CD4-positive, alpha-beta T cell treated with Interleukin-4 for 4 hours (primary cell): ENCODE data around the gene ARPC4.
"Not testable (repeated sequence)": the region's sequence is repeated elsewhere in the genome, so short reads cannot be mapped to it uniquely, and the experiment has no call there.

Experiments
- DNase-seq: peaks from one replicate; pipeline ENCODE4 v3.0.0-alpha.2; 2020

Gene ARPC4

DNA sequence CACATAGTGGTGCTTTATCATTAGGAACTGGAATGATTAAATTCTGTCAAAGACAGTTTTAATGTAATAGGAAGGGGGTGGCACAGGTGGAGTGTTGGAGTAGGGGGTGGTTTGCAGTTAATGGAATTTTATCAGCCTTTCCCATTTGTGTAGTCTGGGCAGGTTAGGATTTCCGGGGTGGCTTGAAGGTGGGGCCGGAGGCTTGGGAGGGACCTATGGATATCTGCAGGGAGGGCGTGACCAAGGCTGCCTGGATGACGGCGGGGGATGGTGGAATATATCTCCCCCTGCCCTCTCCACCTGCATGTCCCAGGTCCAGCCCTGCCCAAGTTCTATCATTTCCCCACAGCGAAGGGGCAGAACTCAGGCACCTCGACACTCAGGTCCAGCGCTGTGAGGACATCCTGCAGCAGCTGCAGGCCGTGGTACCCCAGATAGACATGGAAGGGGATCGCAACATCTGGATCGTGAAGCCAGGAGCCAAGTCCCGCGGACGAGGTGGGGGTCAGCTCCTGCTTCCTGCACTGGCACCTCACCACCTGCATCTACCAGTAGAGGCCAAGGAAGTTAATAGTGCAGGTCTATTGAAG, 32.7 kb downstream of the ARPC4 start:
- DNase-seq = no peak

DNA sequence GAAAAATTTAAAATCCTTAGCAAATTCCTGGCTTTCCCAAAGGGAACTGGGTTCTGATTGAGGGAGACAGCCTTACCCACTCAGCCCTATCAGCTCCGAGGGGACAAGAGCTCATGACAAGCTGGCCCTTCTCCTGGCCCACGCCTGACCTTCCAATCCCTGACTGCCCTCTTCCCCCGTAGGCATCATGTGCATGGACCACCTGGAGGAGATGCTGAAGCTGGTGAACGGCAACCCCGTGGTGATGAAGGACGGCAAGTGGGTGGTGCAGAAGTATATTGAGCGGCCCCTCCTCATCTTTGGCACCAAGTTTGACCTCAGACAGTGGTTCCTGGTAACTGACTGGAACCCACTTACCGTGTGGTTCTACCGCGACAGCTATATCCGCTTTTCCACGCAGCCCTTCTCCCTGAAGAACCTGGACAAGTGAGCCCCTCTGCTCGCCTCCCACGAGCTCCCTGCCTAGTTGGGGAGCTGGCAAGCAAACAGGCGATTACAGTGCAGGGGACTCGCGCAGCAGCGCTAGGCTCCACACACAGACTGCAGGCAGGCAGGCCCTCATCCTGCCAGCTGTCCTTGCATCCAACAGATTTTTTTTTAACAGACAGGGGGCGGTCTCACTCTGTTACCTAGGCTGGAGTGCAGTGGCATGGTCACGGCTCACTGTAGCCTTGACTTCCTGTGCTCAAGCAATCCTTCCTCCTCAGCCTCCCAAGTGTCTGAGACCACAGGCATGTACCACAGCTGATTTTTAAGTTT, 34.1 kb downstream of the ARPC4 start:
- DNase-seq = no peak

GRCh38 chr3:9828801-9829755, 36.2 kb downstream of the ARPC4 start:
- DNase-seq = no peak

- no peak for DNase-seq
Observed at GRCh38 chr3:9831253-9831652, 38.4 kb downstream of the ARPC4 start.

DNA sequence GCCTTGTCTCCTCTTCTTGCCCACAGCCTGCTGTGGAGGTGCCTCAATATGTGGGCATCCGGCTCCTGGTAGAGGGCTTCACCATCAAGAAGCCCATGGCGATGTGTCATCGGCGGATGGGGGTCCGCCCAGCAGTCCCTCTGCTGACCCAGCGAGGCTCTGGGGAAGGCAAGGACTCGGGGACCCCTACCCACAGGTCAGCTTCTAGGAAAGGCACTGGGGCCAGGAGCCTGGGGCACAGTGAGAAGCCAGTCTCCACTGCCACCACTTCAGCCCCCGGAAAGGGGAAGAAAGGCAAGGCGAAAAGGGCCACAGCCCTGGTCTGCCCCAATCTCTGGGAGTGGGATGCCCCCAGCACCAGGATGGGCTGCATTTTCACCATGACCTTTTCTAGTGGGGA, 40.2 kb downstream of the ARPC4 start:
- no peak for DNase-seq

DNA sequence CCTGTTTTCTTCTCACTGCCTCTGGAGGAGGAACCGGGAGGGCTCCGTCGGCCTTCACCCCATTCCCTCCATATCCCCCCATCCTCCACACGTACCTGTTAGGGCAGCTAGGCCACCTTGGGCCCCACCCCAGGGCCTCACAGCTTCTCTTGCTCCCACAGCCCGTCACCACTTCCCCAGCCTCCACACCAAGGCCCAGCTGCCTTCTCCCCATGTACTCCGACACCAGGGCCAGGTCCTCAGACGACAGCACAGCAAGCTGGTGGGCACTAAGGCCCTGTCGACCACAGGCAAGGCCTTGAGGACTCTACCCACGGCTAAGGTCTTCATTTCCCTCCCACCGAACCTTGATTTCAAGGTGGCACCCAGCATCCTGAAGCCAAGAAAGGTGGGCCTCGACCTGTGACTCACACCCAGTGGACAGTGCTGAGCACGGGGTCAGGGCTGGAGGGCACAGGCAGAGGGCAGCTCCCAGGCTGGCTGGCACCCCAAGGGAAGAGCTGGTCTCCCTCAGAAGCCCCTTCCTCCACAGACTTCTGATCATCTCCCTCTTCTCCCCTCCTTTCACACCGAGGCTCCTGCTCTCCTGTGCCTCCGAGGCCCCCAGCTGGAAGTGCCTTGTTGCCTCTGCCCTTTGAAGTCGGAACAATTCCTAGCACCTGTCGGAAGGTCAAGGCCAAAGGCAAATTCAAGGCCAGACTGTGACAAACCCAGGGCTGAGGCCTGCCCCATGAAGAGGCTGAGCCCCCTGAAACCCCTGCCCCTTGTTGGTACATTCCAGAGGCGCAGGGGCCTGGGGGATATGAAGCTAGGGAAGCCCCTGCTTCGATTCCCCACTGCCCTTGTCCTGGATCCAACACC, 41.9 kb downstream of the ARPC4 start:
- no peak for DNase-seq

DNA sequence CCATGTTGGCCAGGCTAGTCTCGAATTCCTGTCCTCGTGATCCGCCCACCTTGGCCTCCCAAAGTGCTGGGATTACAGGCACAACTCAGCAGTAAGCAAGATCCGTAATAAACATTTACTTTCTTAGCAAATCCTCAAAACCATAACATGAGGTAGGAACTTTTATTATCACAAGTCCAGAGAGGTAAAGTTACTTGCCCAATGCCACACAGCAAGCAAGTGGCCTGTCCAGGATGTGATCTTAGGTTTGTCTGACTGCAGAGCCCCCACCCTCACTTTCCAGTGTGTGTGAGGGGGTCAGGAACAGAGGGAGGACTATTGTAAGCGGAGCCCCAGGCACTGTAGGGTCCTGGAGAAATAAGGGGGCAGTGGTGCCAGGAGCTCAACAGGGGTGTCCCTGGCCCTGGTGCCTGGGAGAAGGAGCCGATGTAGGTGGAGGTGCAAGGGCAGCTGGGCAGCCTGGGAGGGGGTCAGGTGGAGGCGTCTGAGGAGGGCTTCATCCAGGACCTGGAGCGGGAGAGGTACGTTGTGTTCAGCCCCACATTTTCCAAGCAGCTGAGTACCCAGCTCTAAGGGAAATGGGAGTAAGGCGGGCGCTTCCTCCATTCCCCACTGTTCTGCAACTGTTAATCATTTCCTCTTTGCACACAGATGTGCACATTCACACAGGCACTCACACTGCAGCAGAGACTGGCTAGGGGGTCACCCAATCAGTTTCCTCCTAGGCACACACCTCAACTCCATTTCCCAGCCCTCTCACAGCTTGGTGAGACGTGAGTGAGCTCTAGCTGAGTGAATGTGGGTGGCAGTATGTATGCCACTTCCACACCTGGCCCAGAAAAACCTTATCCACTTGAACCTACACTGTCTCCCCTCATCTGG, 45.1 kb downstream of the ARPC4 start:
- no peak for DNase-seq

DNA sequence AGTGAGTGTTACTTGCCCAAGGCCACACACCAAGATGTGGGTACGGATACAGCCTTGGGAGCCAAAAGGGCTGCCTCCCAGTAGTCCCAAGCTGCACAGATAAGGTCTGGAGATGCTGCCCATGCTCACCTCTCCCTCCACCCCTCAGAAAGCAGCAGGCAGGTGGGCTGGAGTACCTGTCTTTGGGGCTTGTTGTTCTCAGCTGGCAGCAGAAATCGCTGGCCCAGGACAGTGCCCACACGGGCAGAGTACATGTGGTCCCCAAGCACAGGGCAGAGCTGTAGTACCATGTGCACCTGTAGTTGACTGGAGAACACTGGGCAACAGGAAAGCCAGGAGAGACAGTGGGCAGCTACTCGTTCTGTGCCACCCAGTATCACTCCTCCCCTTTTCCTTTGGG, 46.0 kb downstream of the ARPC4 start:
- DNase-seq = no peak

DNA sequence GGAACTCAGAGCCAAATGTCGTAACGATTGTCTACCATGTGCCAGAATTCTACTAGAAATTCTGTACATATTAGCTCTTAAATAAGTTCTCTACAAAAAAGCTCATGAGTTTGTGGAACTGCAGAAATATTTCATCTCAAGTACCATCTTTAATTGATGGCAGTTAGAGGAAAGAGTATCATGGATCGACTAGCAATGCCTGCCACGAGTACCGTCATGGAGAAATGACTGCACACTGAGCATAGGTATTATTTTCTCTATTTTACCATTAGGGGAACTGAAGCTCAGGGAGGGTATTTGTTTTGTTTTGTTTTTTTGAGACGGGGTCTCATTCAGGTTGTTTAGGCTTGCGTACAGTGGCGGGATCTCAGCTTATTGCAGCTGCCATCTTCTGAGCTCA, 48.1 kb downstream of the ARPC4 start:
- no peak for DNase-seq

DNA sequence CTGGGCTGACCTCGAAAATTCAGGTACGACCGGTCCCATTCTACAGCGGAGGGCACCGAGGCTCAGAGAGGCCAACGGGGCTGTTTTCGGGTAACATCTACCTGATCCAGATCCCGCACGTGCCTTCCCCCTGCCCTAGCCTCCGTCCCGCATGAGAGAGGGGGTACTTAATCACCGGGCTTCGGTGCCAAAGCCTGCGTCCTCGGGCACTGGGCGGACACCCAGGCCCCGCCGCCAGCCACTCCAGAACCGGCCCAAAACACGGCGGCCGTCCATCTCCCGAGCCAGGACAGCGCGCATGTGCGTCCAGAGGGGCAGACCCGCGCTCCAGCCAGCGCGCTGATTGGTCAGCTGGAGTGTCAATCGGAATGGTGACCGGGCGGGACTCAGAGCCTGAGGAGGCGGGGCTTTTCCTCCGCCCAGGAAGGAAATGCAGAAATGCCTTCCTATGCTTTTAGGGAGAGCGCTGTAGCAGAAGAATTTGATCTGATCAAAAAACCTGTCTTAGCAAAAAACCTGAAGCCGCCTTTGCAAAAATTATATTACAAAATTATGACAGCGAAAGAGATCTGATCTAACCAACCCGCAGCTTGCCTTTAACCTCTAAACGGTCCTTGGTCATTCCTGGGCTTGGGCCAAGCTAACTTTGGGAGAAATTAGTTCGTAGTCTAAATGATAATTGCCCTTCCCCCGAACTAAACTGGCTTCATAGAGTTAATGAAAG, 51.0 kb downstream of the ARPC4 start, which contains the start of gene RPUSD3:
Gene RPUSD3 (minus strand): TSS at position 294 of the 724 bp plus-strand sequence. CDS start 18 bp downstream, at position 276.
- DNase-seq = peak; percentile 94

GRCh38 chr3:9846231-9846630, 53.3 kb downstream of the ARPC4 start:
- no peak for DNase-seq

GRCh38 chr3:9846931-9847488, 54.1 kb downstream of the ARPC4 start:
- DNase-seq = no peak

DNA sequence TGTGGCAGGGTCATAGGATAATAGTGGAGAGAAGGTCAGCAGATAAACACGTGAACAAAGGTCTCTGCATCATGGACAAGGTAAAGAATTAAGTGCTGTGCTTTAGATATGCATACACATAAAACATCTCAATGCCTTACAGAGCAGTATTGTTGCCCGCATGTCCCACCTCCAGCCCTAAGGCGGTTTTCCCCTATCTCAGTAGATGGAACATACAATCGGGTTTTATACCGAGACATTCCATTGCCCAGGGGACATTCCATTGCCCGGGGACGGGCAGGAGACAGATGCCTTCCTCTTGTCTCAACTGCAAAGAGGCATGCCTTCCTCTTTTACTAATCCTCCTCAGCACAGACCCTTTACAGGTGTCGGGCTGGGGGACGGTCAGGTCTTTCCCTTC, 55.0 kb downstream of the ARPC4 start:
- not testable (repeated sequence) for DNase-seq

DNA sequence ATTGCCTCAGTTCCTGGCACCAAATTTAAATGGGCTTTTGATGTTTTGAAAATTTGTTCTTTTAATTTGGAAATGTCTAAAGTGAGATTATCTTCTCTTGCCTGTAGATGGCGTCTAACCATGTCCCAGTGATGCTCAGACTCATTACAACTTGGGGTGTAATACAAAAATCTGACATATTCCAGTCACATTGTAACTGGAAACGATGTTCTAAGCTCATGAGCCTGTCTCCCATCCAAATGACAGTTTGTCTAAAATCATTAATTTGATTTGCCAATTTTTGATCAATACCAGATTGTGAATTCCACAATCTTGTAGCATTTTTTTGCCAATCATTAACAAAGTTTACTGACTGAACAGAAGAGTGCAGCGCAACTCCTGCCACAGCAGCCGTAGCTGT, 56.0 kb downstream of the ARPC4 start:
- peak; percentile 65 for DNase-seq

GRCh38 chr3:9851383-9851782, 58.5 kb downstream of the ARPC4 start:
- not testable (repeated sequence) for DNase-seq

DNA sequence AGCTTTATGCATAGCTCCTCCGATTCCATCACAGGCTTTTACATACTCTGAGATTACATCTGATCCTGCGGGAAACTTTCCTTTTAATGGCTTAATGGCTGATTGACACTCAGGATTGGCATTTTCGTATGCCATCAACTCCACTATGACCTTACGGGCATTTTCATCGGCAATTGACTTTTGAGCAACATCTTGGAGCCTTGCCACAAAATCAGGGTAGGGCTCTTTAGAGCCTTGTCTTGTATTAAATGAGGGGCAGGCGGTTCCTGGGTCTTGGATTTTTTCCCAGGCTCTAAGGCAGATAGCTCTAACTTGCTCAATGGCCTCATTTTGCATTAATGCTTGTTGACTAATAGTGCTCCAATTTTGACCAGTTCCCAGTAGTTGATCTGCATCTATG, 59.0 kb downstream of the ARPC4 start:
- DNase-seq = not testable (repeated sequence)

GRCh38 chr3:9852528-9852927, 59.6 kb downstream of the ARPC4 start:
- DNase-seq = no peak

DNA sequence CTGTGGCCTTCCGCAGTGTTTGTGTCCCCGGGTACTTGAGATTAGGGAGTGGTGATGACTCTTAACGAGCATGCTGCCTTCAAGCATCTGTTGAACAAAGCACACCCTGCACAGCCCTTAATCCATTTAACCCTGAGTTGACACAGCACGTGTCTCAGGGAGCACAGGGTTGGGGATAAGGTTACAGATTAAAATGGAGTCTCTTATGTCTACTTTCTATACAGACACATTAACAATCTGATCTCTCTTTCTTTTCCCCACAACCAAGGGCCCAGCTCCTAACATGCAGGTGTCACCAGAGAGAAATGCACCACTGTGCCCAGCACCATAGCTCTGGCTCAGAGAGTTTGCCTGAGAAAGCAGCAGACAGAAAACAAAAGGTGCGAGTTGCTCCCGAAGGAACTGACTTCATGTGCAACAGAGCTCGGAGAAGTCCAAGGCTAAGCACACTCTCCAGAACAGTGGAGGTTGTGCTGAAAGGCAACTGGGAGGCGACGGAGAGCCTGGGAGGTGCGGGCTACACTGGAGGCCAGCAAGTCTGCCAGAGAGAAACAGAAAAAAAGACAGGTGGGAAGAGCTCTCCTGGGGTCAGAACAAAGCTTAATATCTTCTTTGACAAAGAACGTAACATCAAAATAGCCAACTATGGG, 61.5 kb downstream of the ARPC4 start:
- DNase-seq = not testable (repeated sequence)

DNA sequence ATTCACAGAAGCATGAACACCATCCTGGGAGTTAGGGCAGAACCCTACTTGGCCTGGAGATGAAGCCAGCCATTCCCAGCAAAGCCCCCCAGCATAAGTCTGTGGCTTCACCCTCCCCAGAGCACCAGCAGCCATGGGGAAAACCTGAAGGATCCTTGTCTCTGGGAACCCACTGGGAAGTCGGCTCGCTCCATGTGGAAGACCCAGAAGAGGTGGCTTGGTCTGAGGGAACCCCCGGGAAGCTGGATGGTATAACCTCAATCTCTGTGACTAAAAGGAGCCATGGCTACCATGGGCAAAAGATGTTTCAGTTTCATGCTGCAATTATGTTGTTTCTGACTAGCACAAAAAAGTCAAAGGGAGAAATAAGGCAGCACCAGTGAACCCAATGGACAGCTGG, 62.7 kb downstream of the ARPC4 start:
- DNase-seq = no peak
